ENCODE results near the gene LKAAEAR1.

DNA sequence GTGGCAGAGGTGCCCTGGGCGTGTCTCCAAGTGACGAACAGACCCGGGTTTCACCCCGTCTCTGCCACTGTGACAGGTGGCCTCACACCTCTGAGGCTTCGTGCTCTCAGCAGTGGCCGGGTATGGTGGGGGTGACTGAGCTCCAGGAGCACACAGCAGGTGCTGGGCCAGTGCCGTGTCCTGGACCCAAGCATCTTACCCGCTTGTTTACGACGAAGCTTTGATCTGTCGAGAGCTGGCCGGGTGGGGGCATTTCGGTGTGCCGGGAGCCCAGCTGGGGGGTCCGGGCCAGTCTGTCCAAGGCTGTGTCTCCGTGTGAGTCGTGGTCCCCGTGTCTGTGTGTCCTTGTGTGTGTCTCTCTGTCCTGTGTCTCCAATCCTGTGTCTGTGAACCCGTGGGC is 7.1 kb upstream of the LKAAEAR1 start:
- TF ChIP-seq CTCF (conservative IDR thresholded peaks at IDR 0.05; ENCODE audit: low read length) = no peak
- TF ChIP-seq EZH2phosphoT487 (IDR thresholded peaks at IDR 0.05; ENCODE audit: borderline replicate concordance, low read depth, low read length) = no peak

Measured in OCI-LY7 (cell line).